Sigmoid colon (tissue), 7 donors: Measurements from ENCODE around the gene DYNC1I1. TPM values are rescaled to one million over a fixed set of nuclear protein-coding genes. Genes with fewer than 3 reads are reported as not detected.

Experiments
- DNase-seq: peaks from one replicate; pipeline ENCODE4 v3.0.0-alpha.2; 2019
- H3K27ac ChIP-seq, 4 donors: fragments of 200-600 bp; sonication (generic); one replicate each; pipeline ENCODE4 v1.5.1; 2016 to 2019; ENCODE audit warnings: mild to moderate bottlenecking in 1 of 4
- H3K27me3 ChIP-seq, 3 donors: fragments of 200-600 bp; sonication (generic); one replicate each; pipeline ENCODE4 v1.5.1; 2019; ENCODE audit warnings: mild to moderate bottlenecking in 1 of 3
- H3K36me3 ChIP-seq, 4 donors: fragments of 200-600 bp; sonication (generic); one replicate each; pipeline ENCODE4 v1.5.1; 2016 to 2019
- H3K4me1 ChIP-seq, 4 donors: fragments of 200-600 bp; sonication (generic); one replicate each; pipeline ENCODE4 v1.5.1; 2017 to 2019
- H3K4me3 ChIP-seq, 4 donors: fragments of 200-600 bp; sonication (generic); one replicate each; pipeline ENCODE4 v1.5.1; 2017 to 2019; ENCODE audit warnings: mild to moderate bottlenecking in 2 of 4, moderate library complexity in 1 of 4
- H3K9me3 ChIP-seq, 4 donors: fragments of 200-600 bp in 3 of 4; sonication (generic) in 3 of 4; one replicate each; pipeline versions ENCODE4 v1.5.1 to v1.6.1; 2013 to 2019
- CTCF ChIP-seq, 4 experiments: fragments of 450-650 bp in 3 of 4; fragments of 200-600 bp in 1 of 4; IDR thresholded peaks; one replicate each; pipeline ENCODE4 v1.5.1; 2016 to 2019; ENCODE audit warnings: antibody characterized with exemption in 4 of 4, mild to moderate bottlenecking in 3 of 4, moderate library complexity in 2 of 4
- EP300 ChIP-seq, 4 donors: sonication (generic); formaldehyde crosslinking; IDR thresholded peaks; one replicate each; pipeline ENCODE4 v1.6.1; 2017; ENCODE audit warnings: antibody characterized with exemption in 4 of 4
- POLR2A ChIP-seq, 2 donors: fragments of 450-650 bp; IDR thresholded peaks; one replicate each; pipeline ENCODE4 v1.6.1; 2016; ENCODE audit warnings: antibody characterized with exemption in 2 of 2, mild to moderate bottlenecking in 2 of 2, moderate library complexity in 2 of 2
- POLR2AphosphoS5 ChIP-seq, 4 donors: sonication (generic); formaldehyde crosslinking; IDR thresholded peaks; one replicate each; pipeline ENCODE4 v1.6.1; 2017; ENCODE audit warnings: antibody characterized with exemption in 4 of 4
- WGBS, 2 donors: extraction: QIAGEN DNeasy Blood & Tissue Kit; methylation state at CpG; one replicate each; pipeline ENCODE4 v1.1.7; 2013; 5-methylcytosine and 5-hydroxymethylcytosine counted together
- intact Hi-C: fragments of 100-400 bp; cut with DNase I; formaldehyde crosslinking; loops from one replicate; pipeline ENCODE4 v1.15.1; 2023
- polyA plus RNA-seq, 3 donors: library from polyadenylated mRNA; stranded (reverse); fragments of 200-250 nt; gene quantifications; one replicate each; pipeline ENCODE4 v1.2.3, GENCODE V29; 2013
- total RNA-seq, 4 donors: library from RNA; depleted of rRNA; stranded (reverse); fragments of >200 nt; gene quantifications; one replicate each; pipeline ENCODE4 v1.1.0, GENCODE V29; 2016
- donor health status: healthy with polysubstance abuse.
- donor health status: Bipolar disorder and iron deficiency.
- donor health status: healthy.

DYNC1I1 gene
- total and polyA plus RNA-seq, 7 donors: 0.92 to 65.2 (median 45.1) TPM; not detected in 1

GRCh38 chr7:95845007-95845406 is 72.7 kb downstream of the DYNC1I1 start:
- DNase-seq: no peak
- TF ChIP-seq POLR2A (IDR thresholded peaks at IDR 0.05): no peak
- TF ChIP-seq POLR2AphosphoS5 (IDR thresholded peaks at IDR 0.05): no peak
- TF ChIP-seq EP300 (IDR thresholded peaks at IDR 0.05): no peak
- TF ChIP-seq CTCF (IDR thresholded peaks at IDR 0.05): no peak
- H3K4me1 ChIP-seq: peaks cover 0 to 7% (median 0%) of the 10 kb centered on the region in 4 donors

GRCh38 chr7:95847061-95847460 is 74.7 kb downstream of the DYNC1I1 start:
- no peak for DNase-seq
- Histone ChIP-seq H3K27me3 (no peaks in the 10 kb centered on the region), H3K9me3 (no peaks in the 10 kb centered on the region), H3K27ac (no peak overlapping the region), H3K36me3 (no peaks in the 10 kb centered on the region), H3K4me1 (peaks cover 0 to 7% (median 0%) of the 10 kb centered on the region in 4 donors), H3K4me3 (no peak overlapping the region)
- 52 to 59% methylated on average over 4 of the region's 4 CpGs for WGBS, 2 donors
- intact Hi-C loops: no loop called here
- TF ChIP-seq POLR2A (IDR thresholded peaks at IDR 0.05) (no peak), CTCF (IDR thresholded peaks at IDR 0.05) (no peak), POLR2AphosphoS5 (IDR thresholded peaks at IDR 0.05) (no peak), EP300 (IDR thresholded peaks at IDR 0.05) (no peak)

More at GRCh38 chr7:95845007-95845406, 72.7 kb downstream of the DYNC1I1 start:
- Histone ChIP-seq H3K27me3 (no peaks in the 10 kb centered on the region), H3K9me3 (no peaks in the 10 kb centered on the region), H3K4me3 (no peak overlapping the region), H3K27ac (no peak overlapping the region), H3K36me3 (no peaks in the 10 kb centered on the region)
- intact Hi-C loops: no loop called here

GRCh38 chr7:95859429-95859828 is 87.1 kb downstream of the DYNC1I1 start:
- Histone ChIP-seq H3K4me1 (peaks cover 0 to 17% (median 3%) of the 10 kb centered on the region in 4 donors), H3K27ac (no peak overlapping the region), H3K27me3 (no peaks in the 10 kb centered on the region), H3K36me3 (no peaks in the 10 kb centered on the region), H3K9me3 (no peaks in the 10 kb centered on the region), H3K4me3 (no peak overlapping the region)
- intact Hi-C loops: no loop called here
- DNase-seq: no peak
- no peak for TF ChIP-seq EP300 (IDR thresholded peaks at IDR 0.05)
- 81 to 83% methylated on average over 1 of the region's 1 CpG for WGBS, 2 donors

- no peak overlapping the region for H3K4me3 ChIP-seq
- H3K36me3 ChIP-seq: no peaks in the 10 kb centered on the region
- H3K27me3 ChIP-seq: no peaks in the 10 kb centered on the region
- no peak overlapping the region for H3K27ac ChIP-seq
- no peaks in the 10 kb centered on the region for H3K9me3 ChIP-seq
- DNase-seq: no peak
- TF ChIP-seq CTCF (IDR thresholded peaks at IDR 0.05): no peak
- peaks cover 0 to 17% (median 3%) of the 10 kb centered on the region in 4 donors for H3K4me1 ChIP-seq
- intact Hi-C loops: no loop called here
- 70 to 80% methylated on average over 2 of the region's 2 CpGs for WGBS, 2 donors
These were observed 88.7 kb downstream of the DYNC1I1 start for GRCh38 chr7:95861041-95861440.

- intact Hi-C loops: no loop called here
These were observed 91.3 kb downstream of the DYNC1I1 start for GRCh38 chr7:95863623-95864022.

More at GRCh38 chr7:95863623-95864022, 91.3 kb downstream of the DYNC1I1 start:
- H3K4me3 ChIP-seq: no peak overlapping the region
- H3K27me3 ChIP-seq: no peaks in the 10 kb centered on the region
- H3K27ac ChIP-seq: no peak overlapping the region
- TF ChIP-seq CTCF (IDR thresholded peaks at IDR 0.05) (no peak), POLR2A (IDR thresholded peaks at IDR 0.05) (no peak)
- 49 to 65% methylated on average over 2 of the region's 2 CpGs for WGBS, 2 donors
- H3K36me3 ChIP-seq: no peaks in the 10 kb centered on the region
- no peaks in the 10 kb centered on the region for H3K9me3 ChIP-seq
- peaks cover 0 to 17% (median 3%) of the 10 kb centered on the region in 4 donors for H3K4me1 ChIP-seq
- DNase-seq: no peak
